Measurements from ENCODE around the gene ARGFX. TPM values are rescaled to one million over a fixed set of nuclear protein-coding genes. Genes with fewer than 3 reads are reported as not detected.

ARGFX gene
- total RNA-seq, 6 experiments from 2014 or later, result not detected

DNA sequence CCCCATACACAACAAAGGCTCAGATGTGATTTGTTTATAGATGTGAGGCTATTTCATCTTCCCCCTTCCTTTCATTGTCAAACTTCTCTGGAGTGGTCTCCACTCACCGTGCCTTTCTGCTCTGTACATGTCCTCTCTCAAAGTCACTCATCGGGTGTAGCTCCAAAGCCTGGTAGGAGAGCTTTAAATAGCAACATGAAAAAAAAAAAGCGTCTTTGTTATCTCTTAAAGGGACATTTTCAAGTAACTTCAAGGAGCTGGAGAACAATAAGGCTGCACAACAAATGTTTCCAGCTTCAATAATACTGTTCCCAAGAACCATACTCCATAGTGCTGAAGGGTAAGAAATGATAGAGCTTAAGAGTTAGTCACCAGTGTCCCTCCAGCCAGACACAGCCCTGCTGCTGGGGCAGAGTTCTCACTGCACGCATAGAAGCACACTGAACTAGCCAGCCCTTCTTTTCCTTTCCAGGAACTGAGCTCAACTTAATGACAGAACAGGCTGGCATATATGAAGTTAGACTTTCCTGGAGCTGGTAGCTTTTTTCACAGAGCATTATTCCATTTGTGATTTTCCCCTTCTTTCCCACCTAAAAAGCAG lies 33.6 kb downstream of the ARGFX start:
- Mint-ChIP-seq H3K4me3 (no peak overlapping the region), H3K9me3 (no peaks in the 10 kb centered on the region), H3K4me1 (ENCODE audit: low read depth) (no peaks in the 10 kb centered on the region), H3K27ac (no peak overlapping the region), H3K27me3 (ENCODE audit: insufficient read depth) (no peaks in the 10 kb centered on the region; the same call in 1 of the 2 replicates), H3K36me3 (ENCODE audit: low read depth) (no peaks in the 10 kb centered on the region)
- no peak for DNase-seq
- TF ChIP-seq, protein P1, sequence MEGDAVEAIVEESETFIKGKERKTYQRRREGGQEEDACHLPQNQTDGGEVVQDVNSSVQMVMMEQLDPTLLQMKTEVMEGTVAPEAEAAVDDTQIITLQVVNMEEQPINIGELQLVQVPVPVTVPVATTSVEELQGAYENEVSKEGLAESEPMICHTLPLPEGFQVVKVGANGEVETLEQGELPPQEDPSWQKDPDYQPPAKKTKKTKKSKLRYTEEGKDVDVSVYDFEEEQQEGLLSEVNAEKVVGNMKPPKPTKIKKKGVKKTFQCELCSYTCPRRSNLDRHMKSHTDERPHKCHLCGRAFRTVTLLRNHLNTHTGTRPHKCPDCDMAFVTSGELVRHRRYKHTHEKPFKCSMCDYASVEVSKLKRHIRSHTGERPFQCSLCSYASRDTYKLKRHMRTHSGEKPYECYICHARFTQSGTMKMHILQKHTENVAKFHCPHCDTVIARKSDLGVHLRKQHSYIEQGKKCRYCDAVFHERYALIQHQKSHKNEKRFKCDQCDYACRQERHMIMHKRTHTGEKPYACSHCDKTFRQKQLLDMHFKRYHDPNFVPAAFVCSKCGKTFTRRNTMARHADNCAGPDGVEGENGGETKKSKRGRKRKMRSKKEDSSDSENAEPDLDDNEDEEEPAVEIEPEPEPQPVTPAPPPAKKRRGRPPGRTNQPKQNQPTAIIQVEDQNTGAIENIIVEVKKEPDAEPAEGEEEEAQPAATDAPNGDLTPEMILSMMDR (IDR thresholded peaks at IDR 0.05), result no peak

DNA sequence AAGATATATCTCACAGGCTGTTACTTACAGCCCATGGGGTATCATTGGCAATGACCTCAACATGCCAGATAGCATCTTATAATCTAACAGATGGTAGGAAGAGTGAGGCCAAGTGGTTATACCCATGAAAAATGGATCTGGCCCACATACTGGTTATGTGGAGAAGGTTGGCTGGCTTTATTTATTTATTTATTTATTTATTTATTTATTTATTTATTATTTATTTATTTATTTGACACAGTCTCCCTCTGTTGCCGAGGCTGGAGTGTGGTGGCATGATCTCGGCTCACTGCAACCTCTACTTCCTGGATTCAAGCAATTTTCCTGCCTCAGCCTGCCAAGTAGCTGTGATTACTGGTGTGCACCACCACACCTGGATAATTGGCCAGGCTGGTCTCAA lies 37.0 kb downstream of the ARGFX start:
- H3K4me3 Mint-ChIP-seq, result no peak overlapping the region
- no peaks in the 10 kb centered on the region for H3K4me1 Mint-ChIP-seq (ENCODE audit: low read depth)
- H3K36me3 Mint-ChIP-seq (ENCODE audit: low read depth), result no peaks in the 10 kb centered on the region
- DNase-seq, result no peak
- H3K27me3 Mint-ChIP-seq (ENCODE audit: insufficient read depth), result peaks cover 11% of the 10 kb centered on the region
- no peaks in the 10 kb centered on the region for H3K9me3 Mint-ChIP-seq
- no peak overlapping the region for H3K27ac Mint-ChIP-seq
- TF ChIP-seq, protein P1 (IDR thresholded peaks at IDR 0.05), result no peak

DNA sequence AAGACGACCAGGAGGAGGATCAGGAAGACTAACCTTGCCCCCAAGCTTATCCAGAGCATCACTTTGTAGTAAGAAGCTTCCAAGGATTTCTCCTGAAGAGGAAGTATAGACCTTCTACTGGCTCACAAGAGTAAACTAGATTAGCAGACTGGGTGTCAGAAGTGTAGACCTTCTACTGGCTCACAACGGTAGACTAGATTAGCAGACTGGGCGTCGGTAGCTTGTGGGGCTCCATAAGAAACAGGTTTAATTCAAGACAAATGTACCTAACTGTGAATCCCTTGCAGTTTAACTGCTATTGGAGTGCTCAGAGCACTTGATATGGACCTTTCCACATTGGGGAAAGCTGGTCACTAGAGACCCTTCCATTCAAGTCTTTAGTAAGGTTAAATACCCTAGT lies 38.4 kb downstream of the ARGFX start:
- no peak for DNase-seq
- no peak overlapping the region for H3K27ac Mint-ChIP-seq
- H3K36me3 Mint-ChIP-seq (ENCODE audit: low read depth), result no peaks in the 10 kb centered on the region
- TF ChIP-seq, protein P1 (IDR thresholded peaks at IDR 0.05), result no peak
- no peak overlapping the region for H3K4me3 Mint-ChIP-seq
- H3K27me3 Mint-ChIP-seq (ENCODE audit: insufficient read depth), result peaks cover 13% of the 10 kb centered on the region
- no peaks in the 10 kb centered on the region for H3K9me3 Mint-ChIP-seq
- H3K4me1 Mint-ChIP-seq (ENCODE audit: low read depth), result no peaks in the 10 kb centered on the region

Other genes starting within 250 kb of the ARGFX start
- 1 to 10 TPM; 3.3 to 7.7 (median 7.0) TPM for gene POLQ, start 22.0 kb upstream of the ARGFX start, total RNA-seq (2021; fragmentation: NEBNext Ultra II Directional; extraction: Animal tissue kit (Norgen Biotek cat#: 25700))
- gene FBXO40, start 25.4 kb downstream of the ARGFX start, total RNA-seq (2021; fragmentation: NEBNext Ultra II Directional; extraction: Animal tissue kit (Norgen Biotek cat#: 25700)), result not detected
- gene HCLS1, start 93.0 kb downstream of the ARGFX start, total RNA-seq (2021; fragmentation: NEBNext Ultra II Directional; extraction: Animal tissue kit (Norgen Biotek cat#: 25700)), result 1 to 10 TPM in 5 of 6 experiments, under 1 TPM in 1; 0.47 to 6.6 (median 5.3) TPM
- 10 to 100 TPM; 33.5 to 43.9 (median 37.4) TPM for gene GOLGB1, start 181.8 kb downstream of the ARGFX start, total RNA-seq (2021; fragmentation: NEBNext Ultra II Directional; extraction: Animal tissue kit (Norgen Biotek cat#: 25700))